Measurements from ENCODE around the gene FETUB.

DNA sequence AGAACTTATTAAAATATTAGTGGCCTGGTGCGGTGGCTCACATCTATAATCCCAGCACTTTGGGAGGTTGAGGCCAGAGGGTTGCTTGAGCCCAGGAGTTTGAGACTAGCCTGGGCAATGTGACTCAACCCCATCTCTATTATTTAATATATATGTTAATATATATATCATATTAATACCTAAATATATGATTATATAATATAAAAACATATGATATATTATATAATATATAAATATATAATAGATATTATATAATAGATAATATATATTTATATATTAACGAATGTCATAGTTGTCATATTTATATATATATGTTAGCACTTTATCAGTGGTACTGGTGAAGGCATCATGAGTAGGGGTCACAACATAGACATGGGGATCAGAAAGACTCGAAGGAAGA is 30.9 kb downstream of the FETUB start:
- no peak for TF ChIP-seq POLR2A (IDR thresholded peaks at IDR 0.05; ENCODE audit: low read length)
- no peak for TF ChIP-seq EP300 (IDR thresholded peaks at IDR 0.05)
- no peak for TF ChIP-seq ESRRA (IDR thresholded peaks at IDR 0.05; ENCODE audit: borderline replicate concordance, low read length)
- TF ChIP-seq, protein P1, sequence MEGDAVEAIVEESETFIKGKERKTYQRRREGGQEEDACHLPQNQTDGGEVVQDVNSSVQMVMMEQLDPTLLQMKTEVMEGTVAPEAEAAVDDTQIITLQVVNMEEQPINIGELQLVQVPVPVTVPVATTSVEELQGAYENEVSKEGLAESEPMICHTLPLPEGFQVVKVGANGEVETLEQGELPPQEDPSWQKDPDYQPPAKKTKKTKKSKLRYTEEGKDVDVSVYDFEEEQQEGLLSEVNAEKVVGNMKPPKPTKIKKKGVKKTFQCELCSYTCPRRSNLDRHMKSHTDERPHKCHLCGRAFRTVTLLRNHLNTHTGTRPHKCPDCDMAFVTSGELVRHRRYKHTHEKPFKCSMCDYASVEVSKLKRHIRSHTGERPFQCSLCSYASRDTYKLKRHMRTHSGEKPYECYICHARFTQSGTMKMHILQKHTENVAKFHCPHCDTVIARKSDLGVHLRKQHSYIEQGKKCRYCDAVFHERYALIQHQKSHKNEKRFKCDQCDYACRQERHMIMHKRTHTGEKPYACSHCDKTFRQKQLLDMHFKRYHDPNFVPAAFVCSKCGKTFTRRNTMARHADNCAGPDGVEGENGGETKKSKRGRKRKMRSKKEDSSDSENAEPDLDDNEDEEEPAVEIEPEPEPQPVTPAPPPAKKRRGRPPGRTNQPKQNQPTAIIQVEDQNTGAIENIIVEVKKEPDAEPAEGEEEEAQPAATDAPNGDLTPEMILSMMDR (IDR thresholded peaks at IDR 0.05), result no peak
- no peak for TF ChIP-seq EHF (CRISPR knock-in tag; IDR thresholded peaks at IDR 0.05)
- no peak for TF ChIP-seq ZSCAN20 (CRISPR knock-in tag; IDR thresholded peaks at IDR 0.05)
- TF ChIP-seq GATA3 (IDR thresholded peaks at IDR 0.05; ENCODE audit: borderline replicate concordance), result no peak
- TF ChIP-seq, protein P2, sequence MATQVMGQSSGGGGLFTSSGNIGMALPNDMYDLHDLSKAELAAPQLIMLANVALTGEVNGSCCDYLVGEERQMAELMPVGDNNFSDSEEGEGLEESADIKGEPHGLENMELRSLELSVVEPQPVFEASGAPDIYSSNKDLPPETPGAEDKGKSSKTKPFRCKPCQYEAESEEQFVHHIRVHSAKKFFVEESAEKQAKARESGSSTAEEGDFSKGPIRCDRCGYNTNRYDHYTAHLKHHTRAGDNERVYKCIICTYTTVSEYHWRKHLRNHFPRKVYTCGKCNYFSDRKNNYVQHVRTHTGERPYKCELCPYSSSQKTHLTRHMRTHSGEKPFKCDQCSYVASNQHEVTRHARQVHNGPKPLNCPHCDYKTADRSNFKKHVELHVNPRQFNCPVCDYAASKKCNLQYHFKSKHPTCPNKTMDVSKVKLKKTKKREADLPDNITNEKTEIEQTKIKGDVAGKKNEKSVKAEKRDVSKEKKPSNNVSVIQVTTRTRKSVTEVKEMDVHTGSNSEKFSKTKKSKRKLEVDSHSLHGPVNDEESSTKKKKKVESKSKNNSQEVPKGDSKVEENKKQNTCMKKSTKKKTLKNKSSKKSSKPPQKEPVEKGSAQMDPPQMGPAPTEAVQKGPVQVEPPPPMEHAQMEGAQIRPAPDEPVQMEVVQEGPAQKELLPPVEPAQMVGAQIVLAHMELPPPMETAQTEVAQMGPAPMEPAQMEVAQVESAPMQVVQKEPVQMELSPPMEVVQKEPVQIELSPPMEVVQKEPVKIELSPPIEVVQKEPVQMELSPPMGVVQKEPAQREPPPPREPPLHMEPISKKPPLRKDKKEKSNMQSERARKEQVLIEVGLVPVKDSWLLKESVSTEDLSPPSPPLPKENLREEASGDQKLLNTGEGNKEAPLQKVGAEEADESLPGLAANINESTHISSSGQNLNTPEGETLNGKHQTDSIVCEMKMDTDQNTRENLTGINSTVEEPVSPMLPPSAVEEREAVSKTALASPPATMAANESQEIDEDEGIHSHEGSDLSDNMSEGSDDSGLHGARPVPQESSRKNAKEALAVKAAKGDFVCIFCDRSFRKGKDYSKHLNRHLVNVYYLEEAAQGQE (IDR thresholded peaks at IDR 0.05), result no peak
- TF ChIP-seq CEBPB (IDR thresholded peaks at IDR 0.05), result no peak
- TF ChIP-seq JUN (IDR thresholded peaks at IDR 0.05), result no peak
- no peak for TF ChIP-seq EHMT2 (IDR thresholded peaks at IDR 0.05; ENCODE audit: low read depth)
- TF ChIP-seq MYC (IDR thresholded peaks at IDR 0.05; ENCODE audit: borderline replicate concordance, low read length), result no peak
